CD4-positive, alpha-beta T cell (primary cell): Measurements from ENCODE around the gene IL2RG. TPM values are rescaled to one million over a fixed set of nuclear protein-coding genes. Genes with fewer than 3 reads are reported as not detected.

Source experiments
- ATAC-seq: fragments of 200-7000 bp; cut with Tn5 transposase; one replicate; pipeline ENCODE4 v1.10.0; 2022; ENCODE audit warnings: mild to moderate bottlenecking; ENCODE audit not compliant: poor library complexity
- CTCF ChIA-PET: fragments of 350-600 bp; sonication (Branson Sonifier 250); formaldehyde crosslinking; loops from one replicate; lab custom pipeline; 2021; ENCODE audit warnings: antibody characterized with exemption, inconsistent platforms; lab: Charles Lee
- POLR2A ChIA-PET: fragments of 350-600 bp; sonication (Branson Sonifier 250); formaldehyde crosslinking; loops from one replicate; lab custom pipeline; 2021; ENCODE audit warnings: antibody characterized with exemption, inconsistent platforms; lab: Charles Lee
- DNase-seq, 14 experiments: peaks; one replicate each; pipeline ENCODE4 v3.0.0-alpha.2; 2013 to 2020; ENCODE audit warnings: mixed read lengths in 2 of 14
- H3K27ac ChIP-seq, 2 donors: one replicate each; pipeline versions ENCODE4 v1.5.1 to v1.7.0; 2013; ENCODE audit warnings: low read length in 2 of 2, low read depth in 1 of 2, mild to moderate bottlenecking in 1 of 2
- H3K27me3 ChIP-seq, 2 experiments: 1 replicate in 1 of 2; 2 replicates in 1 of 2; pipeline versions ENCODE4 v1.6.1 to v1.7.0; 2013; ENCODE audit warnings: low read length in 2 of 2, control low read depth in 1 of 2, mild to moderate bottlenecking in 1 of 2, moderate library complexity in 1 of 2; ENCODE audit not compliant: insufficient read depth in 2 of 2, control insufficient read depth in 1 of 2
- H3K36me3 ChIP-seq: one replicate; pipeline ENCODE4 v1.6.1; 2013; ENCODE audit warnings: low read length, control low read depth; ENCODE audit not compliant: insufficient read depth
- H3K4me1 ChIP-seq: one replicate; pipeline ENCODE4 v1.6.1; 2013; ENCODE audit warnings: low read length, control low read depth; ENCODE audit not compliant: insufficient read depth
- H3K4me3 ChIP-seq: one replicate; pipeline ENCODE4 v1.5.1; 2013; ENCODE audit warnings: mild to moderate bottlenecking, low read length, moderate library complexity
- H3K9me3 ChIP-seq, 2 experiments: 1 replicate in 1 of 2; 2 replicates in 1 of 2; pipeline versions ENCODE4 v1.6.1 to v1.7.0; 2013; ENCODE audit warnings: low read length in 2 of 2, mild to moderate bottlenecking in 2 of 2, control low read depth in 1 of 2, moderate library complexity in 1 of 2; ENCODE audit not compliant: control insufficient read depth in 1 of 2, insufficient read depth in 1 of 2
- H3K27ac Mint-ChIP-seq: one replicate; pipeline ENCODE4 v1.8.0; 2020; ENCODE audit warnings: mixed read lengths
- H3K27me3 Mint-ChIP-seq: one replicate; pipeline ENCODE4 v1.8.0; 2021; ENCODE audit warnings: mixed read lengths
- H3K36me3 Mint-ChIP-seq: one replicate; pipeline ENCODE4 v1.8.0; 2021; ENCODE audit warnings: low read depth, mixed read lengths
- H3K4me1 Mint-ChIP-seq: one replicate; pipeline ENCODE4 v1.8.0; 2021; ENCODE audit warnings: low read depth, mixed read lengths
- H3K4me3 Mint-ChIP-seq: one replicate; pipeline ENCODE4 v1.8.0; 2020; ENCODE audit warnings: mild to moderate bottlenecking, mixed read lengths
- H3K9me3 Mint-ChIP-seq: one replicate; pipeline ENCODE4 v1.8.0; 2020; ENCODE audit warnings: mixed read lengths
- CTCF ChIP-seq: fragments of 200-600 bp; IDR thresholded peaks from one replicate; pipeline ENCODE4 v1.8.0; 2022; ENCODE audit warnings: antibody characterized with exemption, mild to moderate bottlenecking
- intact Hi-C, 2 experiments: fragments of 100-400 bp; cut with DNase I in 1 of 2; cut with micrococcal nuclease in 1 of 2; formaldehyde crosslinking; loops; one replicate each; pipeline versions ENCODE4 v1.15.1 to v1.9.0; 2023 to 2025; cut with DNase I, micrococcal nuclease
- total RNA-seq, 174 experiments: library from RNA in 2 of 174; stranded (reverse) in 2 of 174; gene quantifications; one replicate each; pipeline ENCODE4 v1.2.3 and lab custom pipeline; 2021 to 2026

The IL2RG gene
- total RNA-seq, 2 experiments from 2014 or later, result 213 to 225 TPM

DNA sequence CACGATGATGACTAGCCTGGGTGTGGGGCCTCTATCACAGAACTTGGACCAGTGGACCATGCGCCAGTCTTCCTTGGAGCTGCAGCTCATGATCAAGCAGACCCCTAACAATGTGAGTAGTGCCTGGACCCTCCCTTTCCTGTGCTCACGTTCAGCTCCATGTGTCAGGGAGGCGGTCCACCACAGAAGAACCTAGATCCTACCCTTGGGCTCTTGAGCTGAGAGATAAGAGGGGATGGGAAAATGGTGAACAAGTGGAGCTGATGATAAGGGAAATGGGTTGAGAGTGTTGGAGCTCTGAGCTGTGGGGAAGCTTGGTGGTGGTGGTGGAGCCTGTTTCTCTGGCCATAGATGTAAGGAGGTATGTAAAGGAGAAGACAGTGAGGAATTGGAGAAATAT is 20.1 kb upstream of the IL2RG start:
- H3K36me3 Mint-ChIP-seq, result peaks cover 90% of the 10 kb centered on the region
- peaks cover 87% of the 10 kb centered on the region for H3K36me3 ChIP-seq
- no peak overlapping the region for H3K27ac Mint-ChIP-seq
- no peaks in the 10 kb centered on the region for H3K27me3 Mint-ChIP-seq
- no peak overlapping the region for H3K4me3 Mint-ChIP-seq
- no peak overlapping the region for H3K4me3 ChIP-seq
- POLR2A ChIA-PET, result interaction anchor here (1.1 to 3.0 kb wide), 3 partner anchors 19 to 31 kb away, joined by 3 to 29 read pairs (median 6); no protein-coding TSS in a partner anchor
- CTCF ChIA-PET, result no interaction called here
- H3K4me1 Mint-ChIP-seq, result peaks cover 18% of the 10 kb centered on the region
- peaks cover 17% of the 10 kb centered on the region for H3K4me1 ChIP-seq
- no peak for TF ChIP-seq CTCF
- no peak for DNase-seq
- H3K9me3 Mint-ChIP-seq, result no peaks in the 10 kb centered on the region
- no peaks in the 10 kb centered on the region for H3K27me3 ChIP-seq
- H3K27ac ChIP-seq, result no peak overlapping the region
- intact Hi-C loops, result loop anchor here in 1 of 2 experiments (5.0 kb wide), 1 partner anchor 46 kb away; no protein-coding TSS in a partner anchor
- ATAC-seq, result no peak
- no peaks in the 10 kb centered on the region for H3K9me3 ChIP-seq

- Histone ChIP-seq H3K27ac (no peak overlapping the region), H3K4me1 (peaks cover 17% of the 10 kb centered on the region), H3K4me3 (no peak overlapping the region), H3K36me3 (peaks cover 88% of the 10 kb centered on the region), H3K27me3 (no peaks in the 10 kb centered on the region), H3K9me3 (no peaks in the 10 kb centered on the region)
- ChIA-PET CTCF (interaction anchor here (0.9 to 5.1 kb wide), 6 partner anchors 11 to 159 kb away, joined by 3 to 40 read pairs (median 7); partner anchors contain the start of genes FOXO4, IL2RG and MED12), POLR2A (interaction anchor here (1.0 to 3.0 kb wide), 7 partner anchors 10 to 33 kb away, joined by 3 to 29 read pairs (median 8); partner anchors contain the start of genes FOXO4, IL2RG and MED12)
- H3K4me3 Mint-ChIP-seq, result no peak overlapping the region
- no peaks in the 10 kb centered on the region for H3K9me3 Mint-ChIP-seq
- peak; percentile 96 for ATAC-seq
- TF ChIP-seq CTCF, result peak; percentile 60
- peak overlapping the region; percentile 38 for H3K27ac Mint-ChIP-seq
- intact Hi-C loops, result loop anchor here (1.0 to 2.0 kb wide), 2 partner anchors 31 to 158 kb away; no protein-coding TSS in a partner anchor
- H3K4me1 Mint-ChIP-seq, result peaks cover 18% of the 10 kb centered on the region
- peak; percentile 59 to 87 (median 74) for DNase-seq
- H3K27me3 Mint-ChIP-seq, result no peaks in the 10 kb centered on the region
- peaks cover 89% of the 10 kb centered on the region for H3K36me3 Mint-ChIP-seq
Measured at GRCh38 chrX:71128915-71129765, 17.8 kb upstream of the IL2RG start.

- Histone ChIP-seq H3K4me3 (no peak overlapping the region), H3K9me3 (no peaks in the 10 kb centered on the region), H3K4me1 (peaks cover 17% of the 10 kb centered on the region), H3K27ac (no peak overlapping the region), H3K27me3 (no peaks in the 10 kb centered on the region), H3K36me3 (peaks cover 91% of the 10 kb centered on the region)
- ChIA-PET POLR2A (interaction anchor here (1.0 to 3.0 kb wide), 8 partner anchors 10 to 28 kb away, joined by 3 to 29 read pairs (median 9); partner anchors contain the start of genes IL2RG and MED12), CTCF (interaction anchor here (0.9 to 5.1 kb wide), 5 partner anchors 10 to 158 kb away, joined by 3 to 40 read pairs (median 10); partner anchors contain the start of genes IL2RG and MED12)
- Mint-ChIP-seq H3K36me3 (peaks cover 92% of the 10 kb centered on the region), H3K4me3 (no peak overlapping the region), H3K4me1 (peaks cover 18% of the 10 kb centered on the region), H3K9me3 (no peaks in the 10 kb centered on the region), H3K27ac (peak overlapping the region; percentile 38), H3K27me3 (no peaks in the 10 kb centered on the region)
- no peak for TF ChIP-seq CTCF
- intact Hi-C loops, result loop anchor here in 1 of 2 experiments (2.0 kb wide), 1 partner anchor 157 kb away; no protein-coding TSS in a partner anchor
- no peak for DNase-seq
- ATAC-seq, result no peak
Measured at GRCh38 chrX:71128166-71128833, 16.9 kb upstream of the IL2RG start.
